GM13976 (cell line): ENCODE data around the gene OOSP2.

Source experiments
- DNase-seq: peaks from one replicate; pipeline ENCODE4 v3.0.0; 2012; ENCODE audit warnings: low spot score
- in situ Hi-C: fragments of 300-500 bp; cut with MboI; formaldehyde crosslinking; loops from one replicate; pipeline ENCODE4 v1.12.0; 2022; ENCODE audit warnings: low sequenced_read_pairs, mixed read lengths, inconsistent platforms; ENCODE audit not compliant: unreplicated experiment
- TF ChIP-seq, protein P1 (sequence below): IDR thresholded peaks from 2 replicates; pipeline ENCODE4 v1.5.1; 2012; ENCODE audit warnings: borderline replicate concordance, mild to moderate bottlenecking; ENCODE audit not compliant: insufficient read depth; ENCODE audit errors: extremely low read depth, missing control alignments, control extremely low read depth

Gene OOSP2, protein sequence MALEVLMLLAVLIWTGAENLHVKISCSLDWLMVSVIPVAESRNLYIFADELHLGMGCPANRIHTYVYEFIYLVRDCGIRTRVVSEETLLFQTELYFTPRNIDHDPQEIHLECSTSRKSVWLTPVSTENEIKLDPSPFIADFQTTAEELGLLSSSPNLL

DNA sequence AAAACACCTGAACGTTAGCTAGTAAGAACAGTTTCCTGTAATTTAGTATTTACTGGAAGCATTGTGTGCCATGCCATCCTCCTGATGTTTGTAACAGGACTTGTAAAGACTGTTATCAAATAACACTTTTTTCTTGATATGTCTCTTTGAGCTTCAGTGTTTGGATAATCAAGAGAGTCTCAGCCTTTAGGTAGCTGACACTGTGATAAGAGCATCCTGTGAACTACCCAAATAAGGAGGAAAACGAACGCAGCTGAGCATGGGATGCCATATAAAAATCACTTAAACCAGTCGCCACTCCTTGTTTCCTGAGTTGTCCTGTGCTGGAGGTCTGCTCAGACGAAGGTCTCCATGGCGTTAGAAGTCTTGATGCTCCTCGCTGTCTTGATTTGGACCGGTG lies at the start of gene OOSP2:
Gene OOSP2, plus strand, starts transcription at position 301 of the 400 bp plus-strand sequence. Its CDS starts 51 bp downstream, at position 352.
- TF ChIP-seq, protein P1, sequence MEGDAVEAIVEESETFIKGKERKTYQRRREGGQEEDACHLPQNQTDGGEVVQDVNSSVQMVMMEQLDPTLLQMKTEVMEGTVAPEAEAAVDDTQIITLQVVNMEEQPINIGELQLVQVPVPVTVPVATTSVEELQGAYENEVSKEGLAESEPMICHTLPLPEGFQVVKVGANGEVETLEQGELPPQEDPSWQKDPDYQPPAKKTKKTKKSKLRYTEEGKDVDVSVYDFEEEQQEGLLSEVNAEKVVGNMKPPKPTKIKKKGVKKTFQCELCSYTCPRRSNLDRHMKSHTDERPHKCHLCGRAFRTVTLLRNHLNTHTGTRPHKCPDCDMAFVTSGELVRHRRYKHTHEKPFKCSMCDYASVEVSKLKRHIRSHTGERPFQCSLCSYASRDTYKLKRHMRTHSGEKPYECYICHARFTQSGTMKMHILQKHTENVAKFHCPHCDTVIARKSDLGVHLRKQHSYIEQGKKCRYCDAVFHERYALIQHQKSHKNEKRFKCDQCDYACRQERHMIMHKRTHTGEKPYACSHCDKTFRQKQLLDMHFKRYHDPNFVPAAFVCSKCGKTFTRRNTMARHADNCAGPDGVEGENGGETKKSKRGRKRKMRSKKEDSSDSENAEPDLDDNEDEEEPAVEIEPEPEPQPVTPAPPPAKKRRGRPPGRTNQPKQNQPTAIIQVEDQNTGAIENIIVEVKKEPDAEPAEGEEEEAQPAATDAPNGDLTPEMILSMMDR, result no peak

DNA sequence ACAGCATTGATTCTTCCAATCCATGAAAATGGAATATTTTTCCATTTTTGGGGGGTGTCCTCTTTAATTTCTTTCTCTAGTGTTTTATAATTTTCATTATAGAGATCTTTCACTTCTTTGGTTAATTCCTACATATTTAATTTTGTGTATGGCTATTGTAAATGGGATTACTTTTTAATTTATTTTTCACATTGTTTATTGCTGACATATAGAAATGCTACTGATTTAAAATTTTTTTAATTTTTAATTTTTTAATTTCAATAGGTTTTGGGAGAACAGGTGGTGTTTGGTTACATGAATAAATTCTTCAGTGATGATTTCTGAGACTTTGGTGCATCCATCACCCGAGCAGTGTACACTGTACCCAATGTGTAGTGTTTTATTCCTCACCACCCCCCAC lies 49.8 kb upstream of the OOSP2 start:
- TF ChIP-seq, protein P1, result no peak
- DNase-seq, result no peak
- in situ Hi-C loops, result no loop called here

More for the DNA sequence above, at the start of gene OOSP2:
- DNase-seq, result no peak
- in situ Hi-C loops, result no loop called here

DNA sequence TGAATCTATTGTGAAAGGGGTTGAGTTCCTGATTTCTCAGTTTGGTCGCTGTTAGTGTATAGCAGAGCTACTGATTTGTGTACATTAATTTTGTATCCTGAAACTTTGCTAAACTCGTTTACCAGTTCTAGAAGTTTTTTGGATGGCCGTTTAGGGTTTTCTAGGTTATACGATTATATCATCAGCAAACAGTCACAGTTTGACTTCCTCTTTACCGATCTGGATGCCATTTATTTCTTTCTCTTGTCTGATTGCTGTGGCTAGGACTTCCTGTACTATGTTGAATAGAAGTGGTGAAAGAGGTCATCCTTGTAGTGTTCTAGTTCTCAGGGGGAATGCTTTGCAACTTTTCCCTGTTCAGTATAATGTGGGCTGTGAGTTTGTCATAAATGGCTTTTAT lies 47.8 kb upstream of the OOSP2 start:
- in situ Hi-C loops, result no loop called here
- TF ChIP-seq, protein P1, result no peak
- no peak for DNase-seq

DNA sequence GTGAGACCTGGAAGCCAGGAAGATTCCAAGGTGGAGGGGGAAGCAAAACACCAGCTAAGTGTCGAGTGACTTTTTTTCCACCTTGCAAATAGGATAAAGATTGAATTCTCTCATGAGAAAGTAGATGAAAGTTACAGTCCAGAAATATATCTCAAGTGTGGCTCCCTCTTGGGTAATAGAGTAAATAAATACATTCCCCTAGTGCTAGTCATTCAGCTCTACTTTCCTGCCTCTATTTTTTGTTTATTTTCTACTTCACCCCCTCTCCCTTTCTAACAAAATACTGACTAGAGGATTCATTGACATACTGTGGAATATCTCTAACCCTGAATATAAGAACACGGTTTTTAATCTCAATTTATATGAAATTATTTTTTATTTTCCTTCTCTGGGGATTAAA lies 42.4 kb upstream of the OOSP2 start:
- DNase-seq, result no peak
- TF ChIP-seq, protein P1, result no peak
- in situ Hi-C loops, result no loop called here

DNA sequence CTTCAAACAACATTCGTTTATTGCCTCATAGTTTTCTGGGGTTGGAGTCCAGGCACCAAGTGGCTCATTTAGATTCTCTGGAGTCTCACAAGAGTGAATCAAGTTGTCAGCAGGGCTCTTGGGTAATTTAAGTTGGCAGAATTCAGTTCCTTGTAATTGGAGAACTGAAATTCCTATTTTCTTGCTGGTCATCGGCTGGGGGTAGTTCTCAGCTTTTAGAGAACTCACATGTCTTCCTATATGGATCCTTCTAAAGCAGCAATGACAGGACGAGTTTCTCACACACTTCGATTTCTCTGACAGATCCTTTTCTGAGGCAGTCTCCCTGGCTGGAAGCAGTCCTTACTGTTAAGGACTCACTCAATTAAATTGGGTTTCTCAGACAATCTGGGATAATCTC lies 40.5 kb upstream of the OOSP2 start:
- DNase-seq, result no peak
- in situ Hi-C loops, result no loop called here
- TF ChIP-seq, protein P1, result no peak

DNA sequence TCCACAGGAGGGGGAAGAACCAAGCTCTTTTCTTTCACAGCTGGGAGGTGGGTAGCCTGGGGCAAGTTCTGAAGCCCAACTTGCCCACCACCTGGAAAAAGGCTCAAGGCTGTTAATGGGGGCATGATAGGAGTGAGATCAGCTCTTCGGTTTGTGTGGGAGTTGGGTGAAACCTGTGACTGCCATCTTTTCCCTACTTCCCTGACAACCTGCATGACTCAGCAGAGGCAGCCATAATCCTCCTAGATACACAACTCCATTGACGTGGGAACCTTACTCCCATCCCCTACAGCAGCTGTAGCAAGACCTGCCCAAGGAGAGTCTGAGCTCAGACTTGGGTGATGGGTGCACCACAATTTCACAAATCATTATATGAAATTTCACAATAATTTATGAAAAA lies 36.5 kb upstream of the OOSP2 start:
- TF ChIP-seq, protein P1, result no peak
- no peak for DNase-seq
- in situ Hi-C loops, result no loop called here

DNA sequence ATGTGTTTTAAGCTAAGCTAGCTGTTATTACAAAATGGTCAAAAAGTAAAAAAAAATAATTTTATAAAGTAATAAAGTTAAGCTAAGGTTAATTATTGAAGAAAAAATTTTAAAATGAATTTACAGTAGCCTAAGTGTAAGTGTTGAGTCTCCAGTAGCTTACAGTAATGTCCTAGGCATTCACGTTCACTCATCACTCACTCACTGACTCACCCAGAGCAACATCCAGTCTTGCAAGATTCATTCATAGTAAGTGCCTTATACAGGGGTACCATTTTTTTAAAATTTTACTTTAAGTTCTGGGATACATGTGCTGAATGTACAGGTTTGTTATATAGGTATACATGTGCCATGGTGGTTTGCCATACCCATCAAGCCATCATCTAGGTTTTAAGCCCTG lies 34.8 kb upstream of the OOSP2 start:
- in situ Hi-C loops, result no loop called here
- no peak for DNase-seq
- TF ChIP-seq, protein P1, result no peak
